ENCODE results near the gene ULK2. TPM values are rescaled to one million over a fixed set of nuclear protein-coding genes. Genes with fewer than 3 reads are reported as not detected.

Gene ULK2
- total RNA-seq, 2 donors from 2014 or later, result 3.5 to 7.0 TPM

GRCh38 chr17:19904924-19905323 lies 37.2 kb upstream of the ULK2 start:
- Histone ChIP-seq H3K9me3 (no peaks in the 10 kb centered on the region), H3K27me3 (no peaks in the 10 kb centered on the region), H3K4me1 (no peaks in the 10 kb centered on the region), H3K36me3 (peaks cover 15% of the 10 kb centered on the region), H3K9ac (ENCODE audit: low read depth in 2 of 2, low read length in 2 of 2) (no peak overlapping the region), H3K4me3 (no peak overlapping the region), H3K27ac (no peak overlapping the region)
- no peak for TF ChIP-seq CTCF (IDR thresholded peaks at IDR 0.05)
- intact Hi-C loops (cut with DNase I), result no loop called here
- DNase-seq, result no peak

GRCh38 chr17:19904412-19904811 lies 36.7 kb upstream of the ULK2 start:
- TF ChIP-seq CTCF (IDR thresholded peaks at IDR 0.05), result no peak
- Histone ChIP-seq H3K4me3 (no peak overlapping the region), H3K36me3 (peaks cover 14% of the 10 kb centered on the region), H3K9me3 (no peaks in the 10 kb centered on the region), H3K9ac (ENCODE audit: low read depth in 2 of 2, low read length in 2 of 2) (no peak overlapping the region), H3K4me1 (no peaks in the 10 kb centered on the region), H3K27ac (no peak overlapping the region), H3K27me3 (no peaks in the 10 kb centered on the region)
- intact Hi-C loops (cut with DNase I), result no loop called here
- DNase-seq, result no peak

DNA sequence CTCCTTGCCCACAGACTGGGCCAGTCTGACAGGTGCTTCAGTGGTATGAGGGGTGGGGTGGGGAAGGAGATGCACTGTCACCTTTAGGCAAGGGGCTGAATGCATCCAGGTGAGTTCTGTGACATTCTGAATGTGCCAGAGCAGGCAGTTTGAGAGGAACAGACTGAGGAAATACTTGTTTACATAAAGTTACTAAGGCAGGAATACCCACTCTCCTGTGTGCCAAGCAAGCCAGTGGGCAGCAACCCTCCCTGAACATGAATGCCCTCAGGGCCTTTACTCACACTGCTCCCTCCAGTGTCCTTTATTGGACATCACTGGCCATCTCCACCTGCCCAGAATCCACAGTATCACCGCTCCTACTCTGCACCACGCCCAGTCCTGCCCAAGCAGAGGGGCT lies 33.1 kb upstream of the ULK2 start:
- H3K36me3 ChIP-seq, result peaks cover 3% of the 10 kb centered on the region
- TF ChIP-seq CTCF (IDR thresholded peaks at IDR 0.05), result no peak
- DNase-seq, result no peak

DNA sequence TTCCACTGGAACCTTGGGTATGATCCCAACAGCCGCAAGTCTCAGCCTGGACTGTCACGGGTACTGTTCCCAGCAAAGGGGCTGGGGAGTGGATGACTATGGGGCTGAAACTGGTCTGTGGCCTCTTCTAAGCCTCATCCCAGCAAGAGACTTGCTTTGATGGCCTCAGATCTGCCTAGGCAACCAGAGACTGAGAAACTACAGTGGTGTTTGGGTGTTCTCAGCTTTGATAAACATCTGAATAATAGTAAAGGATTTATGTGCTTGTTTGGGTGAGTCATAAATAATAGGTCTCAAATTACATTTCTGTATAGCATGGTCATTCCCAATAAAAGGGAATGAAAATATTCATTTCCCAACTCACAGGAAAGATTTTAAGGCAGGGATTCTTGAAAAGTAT lies 30.2 kb upstream of the ULK2 start:
- TF ChIP-seq CTCF (IDR thresholded peaks at IDR 0.05), result no peak
- Histone ChIP-seq H3K36me3 (no peaks in the 10 kb centered on the region), H3K9me3 (no peaks in the 10 kb centered on the region), H3K4me1 (peaks cover 5% of the 10 kb centered on the region), H3K27ac (no peak overlapping the region), H3K9ac (ENCODE audit: low read depth in 2 of 2, low read length in 2 of 2) (no peak overlapping the region), H3K4me3 (no peak overlapping the region), H3K27me3 (no peaks in the 10 kb centered on the region)
- intact Hi-C loops (cut with DNase I), result no loop called here
- DNase-seq, result no peak

More for the DNA sequence above, 33.1 kb upstream of the ULK2 start:
- Histone ChIP-seq H3K4me1 (peaks cover 5% of the 10 kb centered on the region), H3K27ac (no peak overlapping the region), H3K9ac (ENCODE audit: low read depth in 2 of 2, low read length in 2 of 2) (no peak overlapping the region), H3K27me3 (no peaks in the 10 kb centered on the region), H3K9me3 (no peaks in the 10 kb centered on the region), H3K4me3 (no peak overlapping the region)
- intact Hi-C loops (cut with DNase I), result no loop called here

GRCh38 chr17:19897090-19897837 lies 29.5 kb upstream of the ULK2 start:
- TF ChIP-seq CTCF (IDR thresholded peaks at IDR 0.05), result no peak
- H3K9ac ChIP-seq (ENCODE audit: low read depth in 2 of 2, low read length in 2 of 2), result no peak overlapping the region
- no peak overlapping the region for H3K4me3 ChIP-seq
- intact Hi-C loops (cut with DNase I), result no loop called here
- H3K27me3 ChIP-seq, result no peaks in the 10 kb centered on the region
- peak; percentile 68 for DNase-seq
- no peaks in the 10 kb centered on the region for H3K36me3 ChIP-seq
- no peaks in the 10 kb centered on the region for H3K9me3 ChIP-seq
- H3K4me1 ChIP-seq, result peaks cover 5% of the 10 kb centered on the region
- no peak overlapping the region for H3K27ac ChIP-seq

All from colonic mucosa (tissue), 4 donors.